GM12865 (cell line): ENCODE measurements around the gene AKAP13.
A peak's percentile ranks its signal among the peaks of the same experiment; 100 is the strongest.
"Not testable (repeated sequence)": the region's sequence is repeated elsewhere in the genome, so short reads cannot be mapped to it uniquely, and the experiment has no call there.

ENCODE experiments used
- DNase-seq: peaks from one replicate; pipeline ENCODE4 v3.0.0; 2010; ENCODE audit warnings: low read depth
- H3K4me3 ChIP-seq: 2 replicates; pipeline ENCODE4 v1.5.1; 2011; ENCODE audit warnings: mild to moderate bottlenecking, low read depth, low read length, control low read depth
- TF ChIP-seq, protein P1 (sequence below): IDR thresholded peaks from 2 replicates; pipeline ENCODE4 v1.5.1; 2011; ENCODE audit warnings: low read length, control low read depth, low read depth, inconsistent platforms; ENCODE audit not compliant: insufficient read depth; ENCODE audit errors: missing control alignments

AKAP13 gene

DNA sequence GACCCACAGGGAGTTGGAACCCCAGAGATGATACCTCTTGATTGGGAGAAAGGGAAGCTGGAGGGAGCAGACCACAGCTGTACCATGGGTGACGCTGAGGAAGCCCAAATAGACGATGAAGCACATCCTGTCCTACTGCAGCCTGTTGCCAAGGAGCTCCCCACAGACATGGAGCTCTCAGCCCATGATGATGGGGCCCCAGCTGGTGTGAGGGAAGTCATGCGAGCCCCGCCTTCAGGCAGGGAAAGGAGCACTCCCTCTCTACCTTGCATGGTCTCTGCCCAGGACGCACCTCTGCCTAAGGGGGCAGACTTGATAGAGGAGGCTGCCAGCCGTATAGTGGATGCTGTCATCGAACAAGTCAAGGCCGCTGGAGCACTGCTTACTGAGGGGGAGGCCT lies 201.1 kb downstream of the AKAP13 start:
- DNase-seq: peak; percentile 38
- no peak overlapping the region for H3K4me3 ChIP-seq
- TF ChIP-seq, protein P1, sequence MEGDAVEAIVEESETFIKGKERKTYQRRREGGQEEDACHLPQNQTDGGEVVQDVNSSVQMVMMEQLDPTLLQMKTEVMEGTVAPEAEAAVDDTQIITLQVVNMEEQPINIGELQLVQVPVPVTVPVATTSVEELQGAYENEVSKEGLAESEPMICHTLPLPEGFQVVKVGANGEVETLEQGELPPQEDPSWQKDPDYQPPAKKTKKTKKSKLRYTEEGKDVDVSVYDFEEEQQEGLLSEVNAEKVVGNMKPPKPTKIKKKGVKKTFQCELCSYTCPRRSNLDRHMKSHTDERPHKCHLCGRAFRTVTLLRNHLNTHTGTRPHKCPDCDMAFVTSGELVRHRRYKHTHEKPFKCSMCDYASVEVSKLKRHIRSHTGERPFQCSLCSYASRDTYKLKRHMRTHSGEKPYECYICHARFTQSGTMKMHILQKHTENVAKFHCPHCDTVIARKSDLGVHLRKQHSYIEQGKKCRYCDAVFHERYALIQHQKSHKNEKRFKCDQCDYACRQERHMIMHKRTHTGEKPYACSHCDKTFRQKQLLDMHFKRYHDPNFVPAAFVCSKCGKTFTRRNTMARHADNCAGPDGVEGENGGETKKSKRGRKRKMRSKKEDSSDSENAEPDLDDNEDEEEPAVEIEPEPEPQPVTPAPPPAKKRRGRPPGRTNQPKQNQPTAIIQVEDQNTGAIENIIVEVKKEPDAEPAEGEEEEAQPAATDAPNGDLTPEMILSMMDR: no peak

DNA sequence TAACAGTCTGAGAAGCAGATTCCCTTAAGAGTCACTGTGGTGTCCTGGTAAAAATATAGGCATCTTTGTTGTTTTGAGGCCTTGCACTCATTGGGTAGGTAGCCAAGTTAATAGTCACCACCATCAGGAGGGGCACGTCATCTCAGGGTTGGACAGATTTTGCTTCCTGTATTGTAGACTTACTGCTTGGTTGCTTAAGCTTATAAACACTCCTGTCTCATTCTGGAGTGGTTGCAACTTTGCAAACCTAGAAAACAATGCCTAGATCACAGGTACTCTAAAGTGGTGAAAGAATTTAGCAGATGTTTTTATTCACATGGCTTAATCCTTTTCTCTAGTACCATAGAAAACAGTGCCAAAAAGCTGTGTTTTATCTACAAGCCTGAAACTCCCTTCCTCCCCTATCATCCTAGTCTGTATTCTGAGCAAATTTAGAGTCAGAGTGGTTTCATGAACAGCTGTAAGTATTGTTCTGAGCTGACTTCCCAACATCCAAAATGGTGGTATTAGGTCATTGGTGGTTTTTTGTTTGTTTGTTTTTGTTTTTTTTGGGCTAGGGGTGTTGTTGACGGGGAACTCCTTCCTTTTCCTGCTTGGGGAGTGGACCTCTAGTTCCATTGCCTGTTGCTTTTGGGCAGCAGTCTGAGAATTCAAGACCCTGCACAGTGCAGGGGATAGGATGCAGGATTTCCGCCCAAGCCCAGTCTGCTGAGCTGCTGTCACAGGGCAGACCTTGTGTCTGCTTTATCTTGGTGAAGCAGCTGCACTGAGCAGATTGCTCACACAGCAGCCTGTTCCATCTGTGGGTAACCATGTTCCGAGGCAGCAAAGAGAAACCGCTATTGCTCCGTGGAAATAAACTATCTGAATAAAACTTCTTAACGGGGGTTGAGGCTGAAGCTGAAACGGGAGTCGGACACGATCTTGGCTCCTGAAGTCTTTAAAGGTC lies 202.0 kb downstream of the AKAP13 start:
- DNase-seq: peak; percentile 73
- H3K4me3 ChIP-seq: peak overlapping the region; percentile 42
- TF ChIP-seq, protein P1: no peak

DNA sequence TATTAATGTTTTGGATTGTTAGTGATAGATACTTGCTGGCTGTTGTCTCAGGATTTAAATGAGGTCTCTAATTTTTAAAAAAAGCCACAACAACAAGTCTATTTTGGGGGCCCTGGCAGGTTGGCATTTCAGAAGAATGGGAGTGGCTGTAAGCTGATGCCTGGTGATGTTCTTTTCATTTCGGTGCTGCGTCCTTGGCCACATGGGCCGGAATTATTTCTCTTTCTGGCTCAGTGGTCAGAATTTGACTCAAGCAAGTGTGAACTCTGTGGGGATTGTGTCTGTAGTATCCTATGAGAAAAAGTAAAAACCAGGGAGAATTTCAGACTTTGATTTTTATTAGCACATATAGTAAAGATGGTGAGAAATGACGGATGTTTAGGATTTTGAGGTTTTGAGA lies 203.0 kb downstream of the AKAP13 start:
- peak overlapping the region; percentile 42 for H3K4me3 ChIP-seq
- DNase-seq: peak; percentile 45

DNA sequence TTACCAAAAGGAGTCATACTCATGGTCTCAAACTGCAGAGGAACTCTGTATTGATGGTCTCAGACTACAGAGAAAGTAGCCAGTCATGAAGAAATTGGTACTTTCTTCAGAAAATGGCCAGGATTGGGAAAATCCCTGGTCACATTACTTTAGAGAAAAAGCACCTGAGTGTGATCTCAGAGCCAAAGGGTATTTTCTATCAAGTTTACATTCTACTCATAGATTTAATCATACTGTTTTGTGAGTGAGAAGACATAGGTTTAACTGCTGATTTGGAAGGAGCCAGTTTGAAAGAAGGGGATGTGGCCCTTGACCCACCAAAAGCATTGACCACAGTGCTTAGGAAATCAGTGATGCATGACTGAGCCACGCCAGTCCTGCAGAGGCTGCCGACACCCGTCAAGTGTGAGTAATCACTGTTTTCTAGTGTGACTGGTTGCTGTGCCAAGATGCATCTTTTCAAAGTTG lies 203.6 kb downstream of the AKAP13 start:
- TF ChIP-seq, protein P1: no peak
- H3K4me3 ChIP-seq: peak overlapping the region; percentile 42
- DNase-seq: peak; percentile 93

More for the DNA sequence above, 203.0 kb downstream of the AKAP13 start:
- TF ChIP-seq, protein P1: no peak

DNA sequence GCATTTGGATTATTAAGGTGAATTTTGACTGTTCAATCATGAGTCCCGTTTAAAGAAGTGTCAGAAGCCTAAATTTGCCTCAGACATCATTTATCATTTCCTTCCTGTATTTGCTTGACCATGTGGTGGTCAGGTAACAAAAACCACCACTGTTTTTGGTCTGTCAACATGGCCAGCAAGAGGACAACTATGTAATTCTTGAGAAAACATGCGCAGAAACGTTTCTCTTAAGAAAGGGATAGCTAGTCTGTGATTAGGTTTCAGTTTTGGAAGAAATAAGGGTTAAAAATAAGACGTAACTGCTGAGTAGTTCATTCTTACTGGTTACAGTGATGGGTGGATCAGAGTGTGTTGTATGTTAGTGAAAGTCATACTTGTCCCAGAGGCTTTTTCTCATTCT lies 204.5 kb downstream of the AKAP13 start:
- H3K4me3 ChIP-seq: peak overlapping the region; percentile 42

DNA sequence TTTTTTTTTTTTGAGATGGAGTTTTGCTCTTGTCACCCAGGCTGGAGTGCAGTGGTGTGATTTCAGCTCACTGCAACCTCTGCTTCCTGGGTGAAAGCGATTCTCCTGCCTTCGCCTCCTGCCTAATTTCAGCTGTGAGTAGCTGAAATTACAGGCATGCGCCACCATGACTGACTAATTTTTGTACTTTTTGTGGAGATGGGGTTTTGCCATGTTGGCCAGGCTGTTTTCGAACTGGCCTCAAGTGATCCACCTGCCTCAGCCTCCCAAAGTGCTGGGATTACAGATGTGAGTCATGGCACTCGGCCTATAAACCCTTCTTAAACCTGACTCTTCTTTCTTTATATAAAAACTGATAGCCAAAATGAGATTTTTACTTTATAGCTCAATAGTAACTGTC lies 205.8 kb downstream of the AKAP13 start:
- H3K4me3 ChIP-seq: not testable (repeated sequence)
- DNase-seq: peak; percentile 77

More for the DNA sequence above, 204.5 kb downstream of the AKAP13 start:
- TF ChIP-seq, protein P1: no peak
- peak; percentile 69 for DNase-seq

DNA sequence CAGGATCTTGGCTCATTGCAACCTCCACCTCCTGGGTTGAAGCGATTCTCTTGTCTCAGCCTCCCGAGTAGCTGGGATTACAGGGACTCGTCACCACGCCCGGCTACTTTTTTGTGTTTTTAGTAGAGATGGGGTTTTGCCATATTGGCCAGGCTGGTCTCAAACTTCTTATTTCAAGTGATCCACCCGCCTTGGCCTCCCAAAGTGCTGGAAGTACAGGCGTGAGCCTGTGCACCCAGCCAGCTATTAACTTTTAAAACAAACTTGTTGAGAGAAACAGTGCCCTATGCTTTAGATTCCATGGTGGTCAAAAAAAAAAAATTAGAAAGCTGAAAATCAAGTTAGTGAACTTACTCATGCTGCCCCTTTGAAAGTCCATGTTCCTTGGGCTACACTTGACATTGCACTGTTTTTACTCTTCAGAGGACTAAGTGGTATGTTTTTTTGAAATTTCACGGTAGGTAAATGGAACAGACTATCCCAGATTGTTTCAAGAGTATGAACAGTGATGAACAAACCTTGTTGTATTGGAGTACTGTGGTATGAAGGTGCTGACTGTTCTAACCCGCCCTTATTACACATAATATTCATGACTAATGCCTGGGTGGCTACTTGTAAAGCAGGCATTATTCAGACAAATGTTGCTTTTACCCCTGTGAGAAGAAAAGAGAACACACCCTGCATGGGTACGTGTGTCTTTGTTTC lies 207.5 kb downstream of the AKAP13 start:
- H3K4me3 ChIP-seq: no peak overlapping the region
- TF ChIP-seq, protein P1: no peak
- no peak for DNase-seq
